Embryonic facial prominence (tissue), 1 donor: ENCODE data around the gene ANKRD13B.

ENCODE experiments used
- DNase-seq: peaks from one replicate; pipeline ENCODE4 v3.0.0-alpha.2; 2016; ENCODE audit errors: extremely low spot score

ANKRD13B gene

DNA sequence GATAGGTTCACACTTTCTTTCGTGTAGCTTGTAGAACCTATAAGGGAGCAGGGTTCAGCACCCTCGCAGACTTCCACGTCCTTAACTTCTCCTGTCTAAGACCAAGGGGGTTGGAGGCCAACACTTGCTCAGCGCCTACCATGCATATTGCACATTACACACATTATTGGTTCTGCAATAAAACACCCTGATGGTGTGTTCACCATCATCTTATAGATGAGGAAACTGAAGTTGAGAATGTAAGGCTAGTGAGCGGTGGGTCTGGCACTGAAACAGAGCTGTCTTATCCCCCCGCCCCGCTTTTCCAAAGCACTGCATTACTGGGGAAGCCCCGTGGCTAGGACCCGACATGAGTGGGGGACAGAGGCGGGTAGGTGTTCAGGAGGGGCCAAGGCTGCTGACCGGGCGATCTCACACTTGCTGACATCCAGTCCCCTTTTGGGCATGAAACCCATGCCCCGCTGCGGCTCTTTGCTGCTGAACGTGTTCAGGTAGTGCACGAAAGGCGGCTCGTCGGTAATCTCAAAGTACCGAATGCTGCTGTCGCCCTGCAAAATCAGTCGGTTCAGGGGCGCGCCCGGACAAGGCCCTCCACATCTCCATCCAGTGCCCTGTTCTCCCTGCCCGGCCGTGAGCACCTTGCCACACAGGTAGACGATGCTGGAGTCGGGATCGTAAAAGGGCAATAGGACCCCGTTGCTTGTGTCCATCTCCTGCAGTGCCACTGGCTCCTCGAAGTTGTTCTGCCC, 23.5 kb downstream of the ANKRD13B start:
- no peak for DNase-seq

DNA sequence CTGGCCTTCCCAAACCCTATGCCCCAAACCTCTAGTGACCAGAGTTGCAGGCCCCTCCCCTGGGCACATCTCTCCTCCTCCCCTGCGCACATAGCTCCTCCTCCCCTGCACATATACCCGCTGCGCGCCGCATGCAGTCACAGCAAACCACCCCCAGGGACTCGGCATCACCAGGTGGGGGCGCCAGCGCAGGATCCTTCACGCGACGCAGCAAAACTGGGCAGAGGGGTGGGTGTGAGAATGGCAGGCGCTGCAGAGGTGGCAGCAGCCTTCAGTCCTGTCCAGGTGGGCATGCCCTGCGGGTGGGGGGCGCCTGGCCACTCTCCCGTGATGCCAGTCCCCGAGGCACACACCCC, 24.2 kb downstream of the ANKRD13B start:
- no peak for DNase-seq

DNA sequence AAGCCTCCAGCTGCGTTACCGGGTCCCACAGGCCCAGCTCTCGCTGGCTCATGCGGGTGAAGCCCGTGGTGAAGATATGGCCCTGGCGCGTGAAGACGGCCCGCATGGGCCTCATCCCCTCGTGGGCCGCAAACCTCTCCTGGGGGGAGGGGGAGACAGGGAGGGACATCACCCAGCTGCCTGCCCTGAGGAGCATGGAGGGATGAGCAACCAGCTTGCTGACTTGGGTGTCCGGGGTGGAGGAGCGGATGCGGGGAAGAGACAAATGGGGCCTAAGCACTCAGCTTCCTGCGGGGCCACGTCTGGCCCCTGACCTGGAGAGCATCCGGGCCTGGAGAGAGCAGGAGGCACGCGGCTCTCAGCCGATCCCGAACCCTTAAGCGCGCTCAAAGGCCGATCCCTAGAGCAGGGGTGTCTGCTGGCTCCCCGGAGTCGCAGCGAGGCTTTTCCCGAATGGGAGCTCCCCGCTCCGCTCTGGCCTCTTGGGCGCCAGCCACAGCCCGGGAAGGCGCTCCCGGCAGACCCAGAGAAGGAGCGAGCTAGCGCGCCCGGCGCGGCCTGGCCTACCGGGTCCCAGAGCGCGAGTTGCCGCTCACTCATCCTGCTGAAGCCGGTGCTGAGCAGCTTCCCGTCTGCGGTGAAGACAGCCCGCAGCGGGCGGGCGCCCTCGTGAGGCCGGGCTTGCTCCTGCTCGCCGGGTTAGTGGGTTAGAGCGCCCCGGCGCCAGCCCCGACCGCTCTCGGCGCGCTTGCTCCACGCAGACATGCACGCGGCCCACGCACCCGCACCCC, 24.7 kb downstream of the ANKRD13B start:
- DNase-seq: no peak

- DNase-seq: no peak
Observed at GRCh38 chr17:29618272-29619065, 25.5 kb downstream of the ANKRD13B start.

GRCh38 chr17:29619251-29619650, 26.3 kb downstream of the ANKRD13B start:
- DNase-seq: no peak

DNA sequence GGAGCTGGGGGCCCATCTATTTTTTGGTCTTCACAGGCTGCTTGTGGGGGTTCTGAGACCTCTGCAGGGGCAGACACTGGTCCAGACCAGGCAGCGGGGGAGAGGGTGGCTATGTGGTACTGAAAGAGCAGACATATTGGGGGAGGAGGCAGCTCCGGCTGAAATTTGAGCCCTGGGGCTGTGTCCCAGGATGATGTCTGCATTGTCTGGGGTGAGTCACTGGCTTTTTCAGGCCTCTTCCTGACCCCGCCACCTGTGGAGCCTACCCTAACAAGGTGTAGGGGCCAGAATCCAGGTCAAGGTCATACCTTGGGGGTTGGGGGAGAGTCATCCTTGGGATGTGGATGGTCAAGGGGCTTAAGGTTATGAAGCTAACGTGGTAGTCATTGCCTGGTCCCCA, 27.3 kb downstream of the ANKRD13B start:
- no peak for DNase-seq

- no peak for DNase-seq
Observed at GRCh38 chr17:29620779-29621500, 28.0 kb downstream of the ANKRD13B start.

DNA sequence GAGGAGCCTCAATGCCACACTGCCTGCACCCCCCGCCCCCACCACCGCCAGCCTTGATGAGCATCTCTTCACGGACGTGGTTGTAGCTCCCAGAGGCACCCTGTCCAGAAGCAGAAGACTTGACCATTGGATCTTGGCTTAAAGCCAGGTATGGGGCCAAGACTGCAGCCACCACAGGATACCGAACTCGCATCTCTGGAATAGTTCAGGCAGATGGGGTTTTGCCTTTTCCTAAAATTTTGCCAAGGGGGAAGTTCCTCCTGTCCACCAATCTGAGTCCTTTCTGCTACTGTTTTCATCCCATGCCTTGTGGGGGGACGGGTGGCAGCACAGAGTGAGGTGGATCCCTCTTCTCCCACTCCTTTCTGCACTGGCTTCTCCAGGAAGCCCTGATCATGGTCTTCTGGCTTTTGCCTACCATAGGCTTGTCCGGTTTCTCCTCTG, 28.8 kb downstream of the ANKRD13B start:
- DNase-seq: no peak

GRCh38 chr17:29622337-29623282, 29.7 kb downstream of the ANKRD13B start, which contains the start of gene CORO6:
TSS of gene CORO6 (minus strand) at chr17:29622912. CDS start at chr17:29621421, 1,491 bp downstream.
- DNase-seq: no peak

GRCh38 chr17:29623283-29623647, 30.3 kb downstream of the ANKRD13B start:
- no peak for DNase-seq

- DNase-seq: no peak
Observed at GRCh38 chr17:29624586-29624985, 31.7 kb downstream of the ANKRD13B start.

DNA sequence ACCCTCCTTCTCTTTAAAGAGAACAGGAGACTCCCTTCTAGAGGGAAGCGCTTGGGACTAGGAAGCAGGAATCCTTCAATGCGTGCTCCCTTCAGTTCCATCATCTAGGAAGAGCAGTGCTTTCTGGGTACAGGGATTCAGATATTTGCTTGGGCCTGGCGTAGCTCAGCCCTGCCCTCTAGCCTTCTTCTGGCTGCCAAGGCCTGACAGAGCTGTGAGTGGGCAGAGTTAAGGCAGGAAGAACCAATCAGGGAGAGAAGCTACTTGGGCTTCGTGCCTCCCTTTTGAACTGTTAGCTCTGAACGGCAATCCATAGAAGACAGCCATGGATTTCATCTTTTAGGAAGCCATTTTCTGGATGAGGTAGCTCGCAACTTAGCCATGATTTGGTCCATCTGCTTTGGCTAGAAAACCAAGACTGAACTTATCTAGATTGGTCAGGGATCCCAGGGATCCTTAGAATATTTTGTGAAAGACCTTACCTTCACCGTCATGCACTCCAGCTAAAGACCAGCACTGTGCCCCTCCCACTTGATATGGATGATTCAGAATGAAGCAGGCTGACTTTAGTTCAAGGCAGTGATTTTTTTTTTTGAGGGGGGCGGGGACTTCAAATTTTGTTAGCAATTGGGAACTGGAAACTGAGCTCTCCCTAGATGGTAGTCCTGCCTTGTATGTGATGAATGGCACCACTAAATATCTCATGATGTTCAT, 32.3 kb downstream of the ANKRD13B start:
- no peak for DNase-seq

GRCh38 chr17:29627951-29628350, 35.0 kb downstream of the ANKRD13B start:
- no peak for DNase-seq

DNA sequence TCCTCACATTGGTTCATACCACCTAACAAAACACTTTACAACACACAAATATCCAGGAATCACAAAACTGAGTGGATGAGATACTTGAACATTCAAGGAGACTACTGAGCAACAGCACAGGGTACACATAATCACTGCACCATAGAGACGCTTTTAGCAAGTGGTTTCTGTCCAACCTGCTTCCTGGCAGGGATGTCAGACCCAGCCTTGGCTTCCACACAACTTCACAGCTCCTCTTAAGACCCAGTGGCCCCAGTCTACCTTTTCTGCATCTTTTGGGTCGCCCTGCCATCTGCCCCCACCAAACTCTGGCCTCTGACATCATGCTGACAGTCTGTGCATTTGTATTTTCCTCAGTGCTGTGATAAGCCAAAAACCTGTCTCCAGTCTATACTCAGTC, 35.7 kb downstream of the ANKRD13B start:
- no peak for DNase-seq

- no peak for DNase-seq
Observed at GRCh38 chr17:29629839-29630238, 36.9 kb downstream of the ANKRD13B start.

- no peak for DNase-seq
Observed at GRCh38 chr17:29630630-29631193, 37.8 kb downstream of the ANKRD13B start.

DNA sequence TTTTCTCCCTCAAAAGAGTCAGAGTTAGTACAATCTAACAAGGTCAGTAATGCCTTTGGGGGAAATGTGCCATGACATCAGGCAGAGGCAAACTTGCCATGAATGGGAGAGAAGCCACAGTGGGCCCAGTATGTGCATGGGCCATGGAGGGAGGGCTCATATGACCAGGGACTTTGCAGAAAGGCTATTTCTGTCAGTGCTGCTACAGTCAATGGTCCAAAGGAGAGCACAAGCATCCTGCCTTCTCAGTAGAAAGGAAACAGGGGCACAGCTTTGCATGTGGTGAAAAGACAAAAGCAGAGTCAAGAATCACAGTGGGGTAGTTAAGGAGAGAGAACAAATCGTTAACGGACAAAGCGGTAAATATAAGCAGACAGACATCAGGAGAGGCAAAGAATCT, 41.0 kb downstream of the ANKRD13B start:
- no peak for DNase-seq

DNA sequence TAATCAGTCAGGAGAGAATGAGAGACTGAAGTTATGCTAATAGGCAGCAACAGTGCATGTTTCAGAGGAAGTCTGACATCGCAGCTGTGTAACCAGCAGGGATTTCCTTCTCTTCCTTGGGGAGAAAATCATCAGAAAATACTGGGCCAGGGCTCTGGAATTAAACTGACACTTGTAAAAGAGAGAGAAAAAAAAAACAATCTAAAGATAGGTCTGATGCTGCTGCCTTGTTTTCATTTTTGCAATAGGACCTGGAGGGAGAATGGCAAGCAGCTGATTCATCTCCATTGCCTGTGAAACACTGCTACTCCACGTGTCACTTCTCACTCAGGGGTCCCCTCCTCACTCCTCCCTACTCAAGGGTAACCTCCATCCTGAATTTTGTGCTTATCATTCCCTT, 47.5 kb downstream of the ANKRD13B start:
- no peak for DNase-seq

- DNase-seq: no peak
Observed at GRCh38 chr17:29640981-29641642, 48.2 kb downstream of the ANKRD13B start.
